Right cardiac atrium (tissue), 5 donors: ENCODE results near the gene ERMARD. TPM values are rescaled to one million over a fixed set of nuclear protein-coding genes. Genes with fewer than 3 reads are reported as not detected.

ENCODE experiments used
- ATAC-seq, 2 donors: fragments of 200-7000 bp; cut with Tn5 transposase; one replicate each; pipeline versions ENCODE4 v1.8.0 to v1.9.1; 2020; ENCODE audit warnings: moderate library complexity in 2 of 2, mild to moderate bottlenecking in 1 of 2
- DNase-seq, 3 donors: peaks; one replicate each; pipeline ENCODE4 v3.0.0-alpha.2; 2020
- H3K27ac ChIP-seq: one replicate; pipeline ENCODE4 v1.5.1; 2013; ENCODE audit warnings: mild to moderate bottlenecking, low read length, control low read depth, moderate library complexity
- H3K27me3 ChIP-seq: one replicate; pipeline ENCODE4 v1.6.1; 2013; ENCODE audit not compliant: control insufficient read depth, insufficient read depth
- H3K4me1 ChIP-seq: one replicate; pipeline ENCODE4 v1.6.1; 2013; ENCODE audit warnings: low read length; ENCODE audit not compliant: control insufficient read depth, insufficient read depth
- H3K4me3 ChIP-seq: one replicate; pipeline ENCODE4 v1.5.1; 2013; ENCODE audit warnings: low read length, control low read depth
- H3K9me3 ChIP-seq: one replicate; pipeline ENCODE4 v1.6.1; 2013; ENCODE audit warnings: low read length; ENCODE audit not compliant: control insufficient read depth
- WGBS: extraction: QIAGEN DNeasy Blood & Tissue Kit; methylation state at CpG from one replicate; pipeline ENCODE4 v1.1.7; 2013; 5-methylcytosine and 5-hydroxymethylcytosine counted together
- intact Hi-C, 4 donors: fragments of 100-400 bp; cut with DNase I; formaldehyde crosslinking; loops; one replicate each; pipeline versions ENCODE4 v1.11.0 to v1.14.0; 2022 to 2023
- polyA plus RNA-seq: library from polyadenylated mRNA; stranded (reverse); fragments of 200-250 nt; gene quantifications from one replicate; pipeline ENCODE4 v1.2.3, GENCODE V29; 2013
- total RNA-seq, 4 donors: library from RNA; stranded (reverse); fragmentation: NEBNext Ultra II Directional; extraction: Animal tissue kit (Norgen Biotek cat#: 25700); gene quantifications; one replicate each; pipeline ENCODE4 v1.2.1, GENCODE V29; 2021
- donor health status: healthy with polysubstance abuse.
- donor health status: DM: no; HTN: yes; CAD: no.
- donor health status: DM: no; HTN: no; CAD: no.
- donor health status: DM: no; HTN: yes; CAD: no; lungs with severe emphysema.
- donor health status: DM: yes; HTN: yes; CAD: no.

Gene ERMARD
- total and polyA plus RNA-seq, 5 donors: 10.3 to 13.2 (median 12.2) TPM

- Histone ChIP-seq H3K4me1 (no peaks in the 10 kb centered on the region), H3K27ac (no peak overlapping the region), H3K27me3 (no peaks in the 10 kb centered on the region), H3K4me3 (no peak overlapping the region), H3K9me3 (no peaks in the 10 kb centered on the region)
- ATAC-seq: no peak
- WGBS: 88% methylated on average over 12 of the region's 12 CpGs
- intact Hi-C loops: no loop called here
- DNase-seq: no peak
Measured at GRCh38 chr6:169784821-169785340, 33.5 kb downstream of the ERMARD start.

- intact Hi-C loops: no loop called here
- Histone ChIP-seq H3K9me3 (no peaks in the 10 kb centered on the region), H3K27me3 (no peaks in the 10 kb centered on the region), H3K4me3 (no peak overlapping the region), H3K4me1 (no peaks in the 10 kb centered on the region), H3K27ac (no peak overlapping the region)
- 90% methylated on average over 9 of the region's 9 CpGs for WGBS
- no peak for DNase-seq
- no peak for ATAC-seq
Measured at GRCh38 chr6:169785566-169785965, 34.1 kb downstream of the ERMARD start.

- ATAC-seq: no peak
- 72% methylated on average over 5 of the region's 5 CpGs for WGBS
- Histone ChIP-seq H3K4me1 (no peaks in the 10 kb centered on the region), H3K9me3 (no peaks in the 10 kb centered on the region), H3K27ac (no peak overlapping the region), H3K4me3 (no peak overlapping the region), H3K27me3 (no peaks in the 10 kb centered on the region)
- DNase-seq: no peak
- intact Hi-C loops: no loop called here
Measured at GRCh38 chr6:169786349-169786748, 34.9 kb downstream of the ERMARD start.

- no peak for DNase-seq
- no peak for ATAC-seq
- WGBS: 80% methylated on average over 7 of the region's 7 CpGs
Measured at GRCh38 chr6:169787797-169788196, 36.4 kb downstream of the ERMARD start.

GRCh38 chr6:169788809-169789145 is 37.4 kb downstream of the ERMARD start:
- Histone ChIP-seq H3K4me3 (no peak overlapping the region), H3K27ac (no peak overlapping the region), H3K9me3 (no peaks in the 10 kb centered on the region), H3K27me3 (no peaks in the 10 kb centered on the region), H3K4me1 (no peaks in the 10 kb centered on the region)
- WGBS: 77% methylated on average over 4 of the region's 4 CpGs
- DNase-seq: no peak
- no peak for ATAC-seq
- intact Hi-C loops: no loop called here

More at GRCh38 chr6:169787797-169788196, 36.4 kb downstream of the ERMARD start:
- no peak overlapping the region for H3K27ac ChIP-seq
- H3K27me3 ChIP-seq: no peaks in the 10 kb centered on the region
- intact Hi-C loops: no loop called here
- H3K4me3 ChIP-seq: no peak overlapping the region
- no peaks in the 10 kb centered on the region for H3K4me1 ChIP-seq
- H3K9me3 ChIP-seq: no peaks in the 10 kb centered on the region

- no peak for ATAC-seq
- intact Hi-C loops: no loop called here
- H3K4me1 ChIP-seq: no peaks in the 10 kb centered on the region
- 58% methylated on average over 24 of the region's 24 CpGs for WGBS
- no peak overlapping the region for H3K27ac ChIP-seq
- no peak for DNase-seq
- peak overlapping the region; percentile 19 for H3K4me3 ChIP-seq
- H3K27me3 ChIP-seq: no peaks in the 10 kb centered on the region
- no peaks in the 10 kb centered on the region for H3K9me3 ChIP-seq
Measured at GRCh38 chr6:169789146-169789943, 37.9 kb downstream of the ERMARD start.

- DNase-seq (peak; percentile 76 to 88 (median 87)), ATAC-seq (peak; percentile 96 to 97)
- peak overlapping the region; percentile 16 for H3K27ac ChIP-seq
- H3K9me3 ChIP-seq: no peaks in the 10 kb centered on the region
- H3K27me3 ChIP-seq: no peaks in the 10 kb centered on the region
- WGBS: under 1% methylated on average over 61 of the region's 61 CpGs
- H3K4me3 ChIP-seq: peak overlapping the region; percentile 19
- no peaks in the 10 kb centered on the region for H3K4me1 ChIP-seq
- intact Hi-C loops: loop anchor here in 3 of 4 donors (5.0 to 10.0 kb wide), 3 partner anchors 735 to 745 kb away; no protein-coding TSS in a partner anchor
Measured at GRCh38 chr6:169789944-169790927, 38.8 kb downstream of the ERMARD start.

- intact Hi-C loops: loop anchor here in 3 of 4 donors (5.0 to 10.0 kb wide), 3 partner anchors 733 to 743 kb away; no protein-coding TSS in a partner anchor
- Histone ChIP-seq H3K9me3 (no peaks in the 10 kb centered on the region), H3K4me1 (no peaks in the 10 kb centered on the region), H3K27ac (no peak overlapping the region), H3K4me3 (no peak overlapping the region), H3K27me3 (no peaks in the 10 kb centered on the region)
- DNase-seq (no peak), ATAC-seq (no peak)
- WGBS: 54% methylated on average over 6 of the region's 6 CpGs
Measured at GRCh38 chr6:169791721-169792131, 40.3 kb downstream of the ERMARD start.

GRCh38 chr6:169792306-169793015 is 41.0 kb downstream of the ERMARD start:
- Histone ChIP-seq H3K9me3 (no peaks in the 10 kb centered on the region), H3K27me3 (no peaks in the 10 kb centered on the region), H3K27ac (no peak overlapping the region), H3K4me1 (no peaks in the 10 kb centered on the region), H3K4me3 (no peak overlapping the region)
- intact Hi-C loops: loop anchor here in 3 of 4 donors (5.0 to 10.0 kb wide), 3 partner anchors 732 to 742 kb away; no protein-coding TSS in a partner anchor
- ATAC-seq (no peak), DNase-seq (no peak)
- WGBS: 90% methylated on average over 21 of the region's 21 CpGs

- 81% methylated on average over 10 of the region's 10 CpGs for WGBS
- DNase-seq (no peak), ATAC-seq (no peak)
- Histone ChIP-seq H3K9me3 (no peaks in the 10 kb centered on the region), H3K4me1 (no peaks in the 10 kb centered on the region), H3K4me3 (no peak overlapping the region), H3K27ac (no peak overlapping the region), H3K27me3 (no peaks in the 10 kb centered on the region)
- intact Hi-C loops: loop anchor here in 3 of 4 donors (5.0 to 10.0 kb wide), 3 partner anchors 731 to 741 kb away; no protein-coding TSS in a partner anchor
Measured at GRCh38 chr6:169793408-169793807, 42.0 kb downstream of the ERMARD start.
